HEK293 (cell line): Measurements from ENCODE around the gene PDE8B.
A peak's percentile ranks its signal among the peaks of the same experiment; 100 is the strongest.

ENCODE experiments used
- CTCF ChIA-PET: fragments of 350-600 bp; formaldehyde crosslinking; extraction: SDS; loops from one replicate; lab custom pipeline; 2021; ENCODE audit warnings: antibody characterized with exemption; lab: Yijun Ruan, JAX
- POLR2A ChIA-PET: fragments of 300-600 bp; formaldehyde crosslinking; extraction: SDS; loops from one replicate; lab custom pipeline; 2020; ENCODE audit warnings: antibody characterized with exemption, inconsistent platforms; lab: Yijun Ruan, JAX
- H3K27ac ChIP-seq: fragments of 200-500 bp; sonication (Bioruptor generic); 2 replicates; pipeline ENCODE4 v1.5.1; 2014; ENCODE audit warnings: low read depth, low read length, control low read depth, inconsistent platforms; ENCODE audit errors: extremely low read depth
- H3K36me3 ChIP-seq, 2 experiments: fragments of 200-500 bp in 1 of 2; sonication (Bioruptor generic) in 1 of 2; 1 replicate in 1 of 2; 2 replicates in 1 of 2; pipeline ENCODE4 v1.5.1; 2014 to 2017; ENCODE audit warnings: inconsistent platforms in 2 of 2, low read length in 2 of 2; ENCODE audit not compliant: control insufficient read depth in 2 of 2, insufficient read depth in 1 of 2
- H3K4me1 ChIP-seq: fragments of 200-500 bp; sonication (Bioruptor generic); 2 replicates; pipeline ENCODE4 v1.5.1; 2014; ENCODE audit warnings: mild to moderate bottlenecking, low read length, inconsistent platforms; ENCODE audit not compliant: control insufficient read depth, insufficient read depth
- H3K4me3 ChIP-seq: 2 replicates; pipeline ENCODE4 v1.5.1; 2011; ENCODE audit warnings: low read depth, mild to moderate bottlenecking, control low read depth, low read length, moderate library complexity
- H3K9me3 ChIP-seq: fragments of 200-500 bp; sonication (Bioruptor generic); 2 replicates; pipeline ENCODE4 v1.5.1; 2014; ENCODE audit warnings: low read depth, low read length, inconsistent platforms; ENCODE audit not compliant: control insufficient read depth, insufficient read depth
- FEZF1 ChIP-seq: fragments of 450-650 bp; formaldehyde crosslinking; IDR thresholded peaks from 2 replicates; pipeline ENCODE4 v1.5.1; 2016; ENCODE audit warnings: missing biosample characterization, missing genetic modification characterization
- KLF1 ChIP-seq: fragments of 450-650 bp; formaldehyde crosslinking; IDR thresholded peaks from 2 replicates; pipeline ENCODE4 v1.5.1; 2016; ENCODE audit warnings: missing biosample characterization, missing genetic modification characterization
- ZNF133 ChIP-seq: fragments of 450-650 bp; formaldehyde crosslinking; IDR thresholded peaks from 2 replicates; pipeline ENCODE4 v1.5.1; 2016; ENCODE audit warnings: missing biosample characterization, missing genetic modification characterization
- ZNF138 ChIP-seq: fragments of 450-650 bp; formaldehyde crosslinking; IDR thresholded peaks from 2 replicates; pipeline ENCODE4 v1.5.1; 2016; ENCODE audit warnings: missing biosample characterization, missing genetic modification characterization, borderline replicate concordance
- ZNF311 ChIP-seq: fragments of 450-650 bp; formaldehyde crosslinking; IDR thresholded peaks from 2 replicates; pipeline ENCODE4 v1.5.1; 2017; ENCODE audit warnings: missing biosample characterization, missing genetic modification characterization, borderline replicate concordance
- ZNF335 ChIP-seq: fragments of 450-650 bp; formaldehyde crosslinking; conservative IDR thresholded peaks from 2 replicates; pipeline ENCODE4 v1.5.1; 2016; ENCODE audit warnings: missing biosample characterization, missing genetic modification characterization
- ZNF366 ChIP-seq: fragments of 450-650 bp; formaldehyde crosslinking; conservative IDR thresholded peaks from 2 replicates; pipeline ENCODE4 v1.5.1; 2016; ENCODE audit warnings: missing biosample characterization, missing genetic modification characterization
- ZNF600 ChIP-seq: fragments of 450-650 bp; formaldehyde crosslinking; IDR thresholded peaks from 2 replicates; pipeline ENCODE4 v1.5.1; 2016; ENCODE audit warnings: missing biosample characterization, missing genetic modification characterization
- ZNF626 ChIP-seq: fragments of 450-650 bp; sonication (Bioruptor Pico); formaldehyde crosslinking; IDR thresholded peaks from 2 replicates; pipeline ENCODE4 v1.5.1; 2018; ENCODE audit warnings: missing biosample characterization, missing genetic modification characterization, inconsistent platforms
- ZNF629 ChIP-seq: fragments of 450-650 bp; formaldehyde crosslinking; IDR thresholded peaks from 2 replicates; pipeline ENCODE4 v1.5.1; 2017; ENCODE audit warnings: missing biosample characterization, missing genetic modification characterization
- ZNF707 ChIP-seq: fragments of 450-650 bp; formaldehyde crosslinking; IDR thresholded peaks from 2 replicates; pipeline ENCODE4 v1.5.1; 2016; ENCODE audit warnings: missing biosample characterization, missing genetic modification characterization
- ZSCAN23 ChIP-seq: fragments of 450-650 bp; formaldehyde crosslinking; IDR thresholded peaks from 2 replicates; pipeline ENCODE4 v1.5.1; 2016; ENCODE audit warnings: missing biosample characterization, missing genetic modification characterization
- TF ChIP-seq, protein P1 (sequence below): fragments of 450-650 bp; formaldehyde crosslinking; IDR thresholded peaks from 2 replicates; pipeline ENCODE4 v1.5.0; 2017; ENCODE audit warnings: missing biosample characterization, missing genetic modification characterization, borderline replicate concordance
- TF ChIP-seq, protein P2 (sequence below): fragments of 450-650 bp; formaldehyde crosslinking; IDR thresholded peaks from 2 replicates; pipeline ENCODE4 v1.5.1; 2016; ENCODE audit warnings: missing biosample characterization, missing genetic modification characterization
- TF ChIP-seq, protein P3 (sequence below): fragments of 450-650 bp; formaldehyde crosslinking; IDR thresholded peaks from 2 replicates; pipeline ENCODE4 v1.5.1; 2016; ENCODE audit warnings: missing biosample characterization, missing genetic modification characterization
- TF ChIP-seq, protein P4 (sequence below): fragments of 450-650 bp; formaldehyde crosslinking; IDR thresholded peaks from 2 replicates; pipeline ENCODE4 v1.5.1; 2016; ENCODE audit warnings: missing biosample characterization, missing genetic modification characterization
- TF ChIP-seq, protein P5 (sequence below): fragments of 450-650 bp; formaldehyde crosslinking; IDR thresholded peaks from 2 replicates; pipeline ENCODE4 v1.5.1; 2016; ENCODE audit warnings: missing biosample characterization, missing genetic modification characterization
- TF ChIP-seq, protein P6 (sequence below): fragments of 450-650 bp; IDR thresholded peaks from 2 replicates; pipeline ENCODE4 v1.5.1; 2018; ENCODE audit warnings: missing biosample characterization, mild to moderate bottlenecking, missing genetic modification characterization
- TF ChIP-seq, protein P7 (sequence below): fragments of 450-650 bp; formaldehyde crosslinking; IDR thresholded peaks from 2 replicates; pipeline ENCODE4 v1.5.1; 2016; ENCODE audit warnings: missing biosample characterization, missing genetic modification characterization

Gene PDE8B

DNA sequence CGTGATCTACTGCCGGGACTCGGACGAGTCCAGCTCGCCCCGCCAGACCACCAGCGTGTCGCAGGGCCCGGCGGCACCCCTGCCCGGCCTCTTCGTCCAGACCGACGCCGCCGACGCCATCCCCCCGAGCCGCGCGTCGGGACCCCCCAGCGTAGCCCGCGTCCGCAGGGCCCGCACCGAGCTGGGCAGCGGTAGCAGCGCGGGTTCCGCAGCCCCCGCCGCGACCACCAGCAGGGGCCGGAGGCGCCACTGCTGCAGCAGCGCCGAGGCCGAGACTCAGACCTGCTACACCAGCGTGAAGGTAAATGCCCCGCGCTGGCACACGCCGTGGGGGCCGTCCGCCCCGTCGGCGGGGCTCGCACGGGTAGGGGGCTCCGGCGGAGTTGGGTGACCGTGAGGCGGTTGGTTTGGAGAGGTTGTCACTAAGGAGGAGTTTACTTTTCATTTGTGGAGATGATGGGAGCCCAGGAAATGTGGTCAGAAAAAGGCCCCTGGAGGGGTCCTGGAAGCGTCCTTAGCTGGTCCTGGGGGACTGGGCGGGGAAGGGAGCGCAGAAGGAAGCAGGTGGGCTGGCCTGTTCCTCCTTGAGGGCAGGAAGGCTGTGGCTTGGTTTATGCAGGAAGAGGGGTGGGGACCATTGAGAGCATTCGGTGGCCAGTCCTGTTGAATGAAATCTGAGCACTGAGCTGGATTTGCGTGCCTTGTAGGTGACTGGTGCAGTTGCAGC, 647 bp downstream of the PDE8B start (continued):
- TF ChIP-seq, protein P1, sequence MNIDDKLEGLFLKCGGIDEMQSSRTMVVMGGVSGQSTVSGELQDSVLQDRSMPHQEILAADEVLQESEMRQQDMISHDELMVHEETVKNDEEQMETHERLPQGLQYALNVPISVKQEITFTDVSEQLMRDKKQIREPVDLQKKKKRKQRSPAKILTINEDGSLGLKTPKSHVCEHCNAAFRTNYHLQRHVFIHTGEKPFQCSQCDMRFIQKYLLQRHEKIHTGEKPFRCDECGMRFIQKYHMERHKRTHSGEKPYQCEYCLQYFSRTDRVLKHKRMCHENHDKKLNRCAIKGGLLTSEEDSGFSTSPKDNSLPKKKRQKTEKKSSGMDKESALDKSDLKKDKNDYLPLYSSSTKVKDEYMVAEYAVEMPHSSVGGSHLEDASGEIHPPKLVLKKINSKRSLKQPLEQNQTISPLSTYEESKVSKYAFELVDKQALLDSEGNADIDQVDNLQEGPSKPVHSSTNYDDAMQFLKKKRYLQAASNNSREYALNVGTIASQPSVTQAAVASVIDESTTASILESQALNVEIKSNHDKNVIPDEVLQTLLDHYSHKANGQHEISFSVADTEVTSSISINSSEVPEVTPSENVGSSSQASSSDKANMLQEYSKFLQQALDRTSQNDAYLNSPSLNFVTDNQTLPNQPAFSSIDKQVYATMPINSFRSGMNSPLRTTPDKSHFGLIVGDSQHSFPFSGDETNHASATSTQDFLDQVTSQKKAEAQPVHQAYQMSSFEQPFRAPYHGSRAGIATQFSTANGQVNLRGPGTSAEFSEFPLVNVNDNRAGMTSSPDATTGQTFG (tag by site-specific recombination): no peak
- TF ChIP-seq, protein P2, sequence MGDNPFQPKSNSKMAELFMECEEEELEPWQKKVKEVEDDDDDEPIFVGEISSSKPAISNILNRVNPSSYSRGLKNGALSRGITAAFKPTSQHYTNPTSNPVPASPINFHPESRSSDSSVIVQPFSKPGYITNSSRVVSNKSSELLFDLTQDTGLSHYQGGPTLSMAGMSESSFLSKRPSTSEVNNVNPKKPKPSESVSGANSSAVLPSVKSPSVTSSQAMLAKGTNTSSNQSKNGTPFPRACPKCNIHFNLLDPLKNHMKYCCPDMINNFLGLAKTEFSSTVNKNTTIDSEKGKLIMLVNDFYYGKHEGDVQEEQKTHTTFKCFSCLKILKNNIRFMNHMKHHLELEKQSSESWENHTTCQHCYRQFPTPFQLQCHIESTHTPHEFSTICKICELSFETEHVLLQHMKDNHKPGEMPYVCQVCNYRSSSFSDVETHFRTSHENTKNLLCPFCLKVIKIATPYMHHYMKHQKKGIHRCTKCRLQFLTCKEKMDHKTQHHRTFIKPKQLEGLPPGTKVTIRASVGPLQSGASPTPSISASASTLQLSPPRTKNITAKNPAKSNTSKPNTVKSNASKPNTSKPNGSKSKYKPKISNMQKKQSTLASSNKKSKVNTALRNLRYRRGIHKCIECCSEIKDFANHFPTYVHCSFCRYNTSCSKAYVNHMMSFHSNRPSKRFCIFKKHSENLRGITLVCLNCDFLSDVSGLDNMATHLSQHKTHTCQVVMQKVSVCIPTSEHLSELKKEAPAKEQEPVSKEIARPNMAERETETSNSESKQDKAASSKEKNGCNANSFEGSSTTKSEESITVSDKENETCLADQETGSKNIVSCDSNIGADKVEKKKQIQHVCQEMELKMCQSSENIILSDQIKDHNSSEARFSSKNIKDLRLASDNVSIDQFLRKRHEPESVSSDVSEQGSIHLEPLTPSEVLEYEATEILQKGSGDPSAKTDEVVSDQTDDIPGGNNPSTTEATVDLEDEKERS (tag by site-specific recombination): no peak
- TF ChIP-seq ZNF138 (tag by site-specific recombination) (no peak), ZNF707 (tag by site-specific recombination) (no peak), ZNF133 (tag by site-specific recombination) (no peak), ZNF311 (tag by site-specific recombination) (no peak)
- TF ChIP-seq, protein P3, sequence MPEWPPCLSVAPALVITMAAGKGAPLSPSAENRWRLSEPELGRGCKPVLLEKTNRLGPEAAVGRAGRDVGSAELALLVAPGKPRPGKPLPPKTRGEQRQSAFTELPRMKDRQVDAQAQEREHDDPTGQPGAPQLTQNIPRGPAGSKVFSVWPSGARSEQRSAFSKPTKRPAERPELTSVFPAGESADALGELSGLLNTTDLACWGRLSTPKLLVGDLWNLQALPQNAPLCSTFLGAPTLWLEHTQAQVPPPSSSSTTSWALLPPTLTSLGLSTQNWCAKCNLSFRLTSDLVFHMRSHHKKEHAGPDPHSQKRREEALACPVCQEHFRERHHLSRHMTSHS (tag by site-specific recombination): no peak

DNA sequence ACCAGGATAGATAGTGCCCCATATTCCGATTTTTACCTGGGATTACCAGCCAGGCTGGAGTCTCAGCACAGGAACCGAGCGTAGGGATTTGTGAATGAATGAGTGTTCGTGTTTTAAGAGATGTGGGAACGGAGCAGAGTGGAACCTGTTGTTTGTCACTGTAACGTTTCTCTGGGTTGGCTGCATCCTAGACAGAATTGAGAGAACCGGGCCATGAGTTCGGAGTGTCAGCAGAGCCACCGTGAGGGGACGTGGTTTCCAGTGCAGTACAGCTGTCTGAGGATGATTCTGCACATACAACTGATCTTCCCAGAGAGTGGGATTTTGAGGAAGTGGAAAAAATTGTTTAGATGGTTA, 1.2 kb downstream of the PDE8B start:
- H3K27ac ChIP-seq: no peak overlapping the region; the same call in 1 of the 2 replicates
- ChIA-PET CTCF (interaction anchor here (0.6 kb wide), 1 partner anchor 67 kb away, joined by 5 read pairs; no protein-coding TSS in a partner anchor), POLR2A (no interaction called here)
- H3K9me3 ChIP-seq: no peaks in the 10 kb centered on the region
- peaks cover 10% of the 10 kb centered on the region for H3K4me1 ChIP-seq
- H3K36me3 ChIP-seq: no peaks in the 10 kb centered on the region
- H3K4me3 ChIP-seq: no peak overlapping the region
- TF ChIP-seq, protein P4, sequence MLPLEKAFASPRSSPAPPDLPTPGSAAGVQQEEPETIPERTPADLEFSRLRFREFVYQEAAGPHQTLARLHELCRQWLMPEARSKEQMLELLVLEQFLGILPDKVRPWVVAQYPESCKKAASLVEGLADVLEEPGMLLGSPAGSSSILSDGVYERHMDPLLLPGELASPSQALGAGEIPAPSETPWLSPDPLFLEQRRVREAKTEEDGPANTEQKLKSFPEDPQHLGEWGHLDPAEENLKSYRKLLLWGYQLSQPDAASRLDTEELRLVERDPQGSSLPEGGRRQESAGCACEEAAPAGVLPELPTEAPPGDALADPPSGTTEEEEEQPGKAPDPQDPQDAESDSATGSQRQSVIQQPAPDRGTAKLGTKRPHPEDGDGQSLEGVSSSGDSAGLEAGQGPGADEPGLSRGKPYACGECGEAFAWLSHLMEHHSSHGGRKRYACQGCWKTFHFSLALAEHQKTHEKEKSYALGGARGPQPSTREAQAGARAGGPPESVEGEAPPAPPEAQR (tag by site-specific recombination): no peak
- TF ChIP-seq ZSCAN23 (no peak), ZNF600 (tag by site-specific recombination) (peak; percentile 61; the same call in 1 of the 2 replicates), ZNF366 (tag by site-specific recombination) (0 out of 2 replicates have a peak, but pooled peaks have one; percentile 24), ZNF626 (tag by site-specific recombination) (no peak), ZNF629 (tag by site-specific recombination) (no peak), KLF1 (tag by site-specific recombination) (no peak), FEZF1 (tag by site-specific recombination) (no peak), ZNF335 (tag by site-specific recombination) (peak; percentile 37)
- TF ChIP-seq, protein P5, sequence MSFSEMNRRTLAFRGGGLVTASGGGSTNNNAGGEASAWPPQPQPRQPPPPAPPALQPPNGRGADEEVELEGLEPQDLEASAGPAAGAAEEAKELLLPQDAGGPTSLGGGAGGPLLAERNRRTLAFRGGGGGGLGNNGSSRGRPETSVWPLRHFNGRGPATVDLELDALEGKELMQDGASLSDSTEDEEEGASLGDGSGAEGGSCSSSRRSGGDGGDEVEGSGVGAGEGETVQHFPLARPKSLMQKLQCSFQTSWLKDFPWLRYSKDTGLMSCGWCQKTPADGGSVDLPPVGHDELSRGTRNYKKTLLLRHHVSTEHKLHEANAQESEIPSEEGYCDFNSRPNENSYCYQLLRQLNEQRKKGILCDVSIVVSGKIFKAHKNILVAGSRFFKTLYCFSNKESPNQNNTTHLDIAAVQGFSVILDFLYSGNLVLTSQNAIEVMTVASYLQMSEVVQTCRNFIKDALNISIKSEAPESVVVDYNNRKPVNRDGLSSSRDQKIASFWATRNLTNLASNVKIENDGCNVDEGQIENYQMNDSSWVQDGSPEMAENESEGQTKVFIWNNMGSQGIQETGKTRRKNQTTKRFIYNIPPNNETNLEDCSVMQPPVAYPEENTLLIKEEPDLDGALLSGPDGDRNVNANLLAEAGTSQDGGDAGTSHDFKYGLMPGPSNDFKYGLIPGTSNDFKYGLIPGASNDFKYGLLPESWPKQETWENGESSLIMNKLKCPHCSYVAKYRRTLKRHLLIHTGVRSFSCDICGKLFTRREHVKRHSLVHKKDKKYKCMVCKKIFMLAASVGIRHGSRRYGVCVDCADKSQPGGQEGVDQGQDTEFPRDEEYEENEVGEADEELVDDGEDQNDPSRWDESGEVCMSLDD (tag by site-specific recombination): no peak
- TF ChIP-seq, protein P6, sequence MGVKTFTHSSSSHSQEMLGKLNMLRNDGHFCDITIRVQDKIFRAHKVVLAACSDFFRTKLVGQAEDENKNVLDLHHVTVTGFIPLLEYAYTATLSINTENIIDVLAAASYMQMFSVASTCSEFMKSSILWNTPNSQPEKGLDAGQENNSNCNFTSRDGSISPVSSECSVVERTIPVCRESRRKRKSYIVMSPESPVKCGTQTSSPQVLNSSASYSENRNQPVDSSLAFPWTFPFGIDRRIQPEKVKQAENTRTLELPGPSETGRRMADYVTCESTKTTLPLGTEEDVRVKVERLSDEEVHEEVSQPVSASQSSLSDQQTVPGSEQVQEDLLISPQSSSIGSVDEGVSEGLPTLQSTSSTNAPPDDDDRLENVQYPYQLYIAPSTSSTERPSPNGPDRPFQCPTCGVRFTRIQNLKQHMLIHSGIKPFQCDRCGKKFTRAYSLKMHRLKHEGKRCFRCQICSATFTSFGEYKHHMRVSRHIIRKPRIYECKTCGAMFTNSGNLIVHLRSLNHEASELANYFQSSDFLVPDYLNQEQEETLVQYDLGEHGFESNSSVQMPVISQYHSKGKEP: no peak
- TF ChIP-seq, protein P7, sequence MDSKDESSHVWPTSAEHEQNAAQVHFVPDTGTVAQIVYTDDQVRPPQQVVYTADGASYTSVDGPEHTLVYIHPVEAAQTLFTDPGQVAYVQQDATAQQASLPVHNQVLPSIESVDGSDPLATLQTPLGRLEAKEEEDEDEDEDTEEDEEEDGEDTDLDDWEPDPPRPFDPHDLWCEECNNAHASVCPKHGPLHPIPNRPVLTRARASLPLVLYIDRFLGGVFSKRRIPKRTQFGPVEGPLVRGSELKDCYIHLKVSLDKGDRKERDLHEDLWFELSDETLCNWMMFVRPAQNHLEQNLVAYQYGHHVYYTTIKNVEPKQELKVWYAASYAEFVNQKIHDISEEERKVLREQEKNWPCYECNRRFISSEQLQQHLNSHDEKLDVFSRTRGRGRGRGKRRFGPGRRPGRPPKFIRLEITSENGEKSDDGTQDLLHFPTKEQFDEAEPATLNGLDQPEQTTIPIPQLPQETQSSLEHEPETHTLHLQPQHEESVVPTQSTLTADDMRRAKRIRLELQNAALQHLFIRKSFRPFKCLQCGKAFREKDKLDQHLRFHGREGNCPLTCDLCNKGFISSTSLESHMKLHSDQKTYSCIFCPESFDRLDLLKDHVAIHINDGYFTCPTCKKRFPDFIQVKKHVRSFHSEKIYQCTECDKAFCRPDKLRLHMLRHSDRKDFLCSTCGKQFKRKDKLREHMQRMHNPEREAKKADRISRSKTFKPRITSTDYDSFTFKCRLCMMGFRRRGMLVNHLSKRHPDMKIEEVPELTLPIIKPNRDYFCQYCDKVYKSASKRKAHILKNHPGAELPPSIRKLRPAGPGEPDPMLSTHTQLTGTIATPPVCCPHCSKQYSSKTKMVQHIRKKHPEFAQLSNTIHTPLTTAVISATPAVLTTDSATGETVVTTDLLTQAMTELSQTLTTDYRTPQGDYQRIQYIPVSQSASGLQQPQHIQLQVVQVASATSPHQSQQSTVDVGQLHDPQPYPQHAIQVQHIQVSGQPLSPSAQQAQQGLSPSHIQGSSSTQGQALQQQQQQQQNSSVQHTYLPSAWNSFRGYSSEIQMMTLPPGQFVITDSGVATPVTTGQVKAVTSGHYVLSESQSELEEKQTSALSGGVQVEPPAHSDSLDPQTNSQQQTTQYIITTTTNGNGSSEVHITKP (tag by site-specific recombination): no peak
